ENCODE measurements around the gene DNMT3L. TPM values are rescaled to one million over a fixed set of nuclear protein-coding genes. Genes with fewer than 3 reads are reported as not detected.

DNMT3L gene
- total RNA-seq, 4 donors from 2014 or later = not detected

DNA sequence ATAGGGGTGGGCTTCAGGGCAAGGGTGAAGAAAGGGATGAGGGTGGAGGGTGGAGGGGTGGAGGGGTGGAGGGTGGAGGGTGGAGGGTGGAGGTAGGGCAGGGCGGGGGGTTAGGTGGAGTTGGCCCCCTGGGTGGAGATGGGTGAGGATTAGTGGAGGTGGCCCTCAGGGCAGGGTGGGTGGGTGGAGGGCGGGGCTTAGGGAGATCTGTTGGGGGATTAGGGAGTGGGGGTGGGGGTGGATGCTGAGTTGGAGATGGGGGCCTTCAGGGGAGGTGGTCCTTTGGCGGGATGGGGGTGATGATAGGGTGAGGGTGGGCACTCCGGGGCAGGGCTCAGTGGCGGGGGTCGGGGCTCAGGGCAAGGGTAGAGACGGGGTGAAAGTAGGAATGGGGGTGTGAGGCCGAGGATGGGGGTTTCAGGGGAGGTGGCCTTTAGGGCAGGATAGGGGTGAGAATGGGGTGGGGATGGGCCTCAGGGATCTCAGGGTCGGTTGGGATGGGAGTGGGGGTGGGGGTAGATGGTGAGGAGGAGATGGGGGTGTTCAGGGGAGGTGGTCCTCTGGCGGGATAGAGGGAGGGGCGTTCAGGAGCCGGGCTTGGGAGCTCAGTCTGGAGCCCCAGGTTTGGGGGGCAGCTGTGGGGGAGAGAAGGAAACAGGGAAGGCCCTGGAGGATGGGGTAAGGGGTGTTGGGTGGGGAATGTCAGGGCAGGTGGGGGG lies 800 bp upstream of the DNMT3L start:
- no peaks in the 10 kb centered on the region for H3K4me1 ChIP-seq

DNA sequence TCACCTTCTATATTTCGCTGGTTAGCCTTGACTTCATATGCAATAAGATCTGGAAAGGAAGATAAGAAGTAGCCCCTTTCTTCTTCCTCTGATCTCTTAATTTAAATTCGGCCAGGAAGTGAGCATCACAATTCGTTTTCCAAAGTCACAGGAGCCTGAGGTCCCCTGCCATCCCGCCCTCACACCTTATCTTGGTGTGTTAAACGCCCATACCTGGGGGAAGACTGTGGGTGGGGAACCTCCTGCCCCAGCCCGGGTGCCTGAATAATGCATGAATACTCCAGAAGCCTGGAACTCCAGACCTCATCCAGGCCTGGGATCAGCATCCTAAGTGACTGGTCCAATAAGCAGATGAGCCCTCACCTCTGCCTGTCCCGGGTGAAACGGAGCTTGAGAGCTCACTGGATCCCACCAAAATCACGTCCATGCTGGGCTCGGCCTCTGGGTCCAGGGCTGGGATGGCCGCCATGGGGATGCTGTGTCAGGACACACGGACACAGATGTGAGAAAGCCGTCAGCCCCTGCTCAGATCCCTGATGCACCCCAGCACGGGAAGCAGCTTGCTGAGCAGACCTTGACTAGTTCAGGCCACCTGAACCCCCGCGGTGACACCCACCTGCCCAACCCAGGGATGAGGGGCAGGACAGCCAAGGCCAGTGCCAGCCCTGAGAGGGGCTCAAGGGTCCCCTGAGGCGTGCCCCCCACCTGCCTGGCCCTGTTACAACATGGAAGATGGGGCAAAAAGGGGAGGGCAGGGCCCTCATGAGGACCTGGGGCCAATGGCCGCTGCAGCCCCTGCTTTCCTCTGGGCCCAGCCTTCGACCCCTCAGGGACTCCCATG lies 686 bp downstream of the DNMT3L start:
- H3K4me3 ChIP-seq = no peak overlapping the region
- no peaks in the 10 kb centered on the region for H3K4me1 ChIP-seq
- H3K36me3 ChIP-seq = no peaks in the 10 kb centered on the region
- H3K27me3 ChIP-seq = no peaks in the 10 kb centered on the region
- TF ChIP-seq, protein P1, sequence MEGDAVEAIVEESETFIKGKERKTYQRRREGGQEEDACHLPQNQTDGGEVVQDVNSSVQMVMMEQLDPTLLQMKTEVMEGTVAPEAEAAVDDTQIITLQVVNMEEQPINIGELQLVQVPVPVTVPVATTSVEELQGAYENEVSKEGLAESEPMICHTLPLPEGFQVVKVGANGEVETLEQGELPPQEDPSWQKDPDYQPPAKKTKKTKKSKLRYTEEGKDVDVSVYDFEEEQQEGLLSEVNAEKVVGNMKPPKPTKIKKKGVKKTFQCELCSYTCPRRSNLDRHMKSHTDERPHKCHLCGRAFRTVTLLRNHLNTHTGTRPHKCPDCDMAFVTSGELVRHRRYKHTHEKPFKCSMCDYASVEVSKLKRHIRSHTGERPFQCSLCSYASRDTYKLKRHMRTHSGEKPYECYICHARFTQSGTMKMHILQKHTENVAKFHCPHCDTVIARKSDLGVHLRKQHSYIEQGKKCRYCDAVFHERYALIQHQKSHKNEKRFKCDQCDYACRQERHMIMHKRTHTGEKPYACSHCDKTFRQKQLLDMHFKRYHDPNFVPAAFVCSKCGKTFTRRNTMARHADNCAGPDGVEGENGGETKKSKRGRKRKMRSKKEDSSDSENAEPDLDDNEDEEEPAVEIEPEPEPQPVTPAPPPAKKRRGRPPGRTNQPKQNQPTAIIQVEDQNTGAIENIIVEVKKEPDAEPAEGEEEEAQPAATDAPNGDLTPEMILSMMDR (IDR thresholded peaks at IDR 0.05) = no peak
- TF ChIP-seq POLR2A (IDR thresholded peaks at IDR 0.05) = no peak
- no peak overlapping the region for H3K27ac ChIP-seq
- no peak for DNase-seq
- H3K9me3 ChIP-seq = no peaks in the 10 kb centered on the region

More for the DNA sequence above, 800 bp upstream of the DNMT3L start:
- TF ChIP-seq, protein P1 (IDR thresholded peaks at IDR 0.05) = no peak
- Histone ChIP-seq H3K36me3 (no peaks in the 10 kb centered on the region), H3K9me3 (no peaks in the 10 kb centered on the region), H3K27me3 (no peaks in the 10 kb centered on the region), H3K4me3 (no peak overlapping the region), H3K27ac (no peak overlapping the region)
- DNase-seq = no peak

DNA sequence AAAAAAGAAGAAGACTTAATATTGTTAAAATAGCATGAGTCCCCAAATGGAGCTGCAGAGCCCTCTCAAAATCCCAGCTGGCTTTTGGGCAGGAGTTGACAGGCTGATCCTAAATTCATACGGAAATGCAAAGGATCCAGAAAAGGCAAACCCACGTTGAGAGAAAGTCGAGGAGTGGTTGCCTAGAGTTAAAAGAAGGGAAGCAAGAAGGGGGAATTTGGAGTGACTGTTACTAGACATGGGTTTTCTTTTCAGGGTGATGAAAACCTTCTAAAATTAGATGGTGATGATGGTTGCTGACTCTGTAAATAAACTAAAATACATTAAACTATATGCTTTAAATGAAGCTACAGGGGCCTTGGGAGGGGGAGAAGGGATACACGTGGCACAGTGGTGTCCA lies 1.6 kb downstream of the DNMT3L start:
- TF ChIP-seq, protein P1 (IDR thresholded peaks at IDR 0.05) = no peak
- no peak for TF ChIP-seq POLR2A (IDR thresholded peaks at IDR 0.05)
- Histone ChIP-seq H3K27me3 (no peaks in the 10 kb centered on the region), H3K36me3 (no peaks in the 10 kb centered on the region), H3K4me1 (no peaks in the 10 kb centered on the region), H3K4me3 (no peak overlapping the region), H3K27ac (no peak overlapping the region), H3K9me3 (no peaks in the 10 kb centered on the region)
- DNase-seq = no peak

DNA sequence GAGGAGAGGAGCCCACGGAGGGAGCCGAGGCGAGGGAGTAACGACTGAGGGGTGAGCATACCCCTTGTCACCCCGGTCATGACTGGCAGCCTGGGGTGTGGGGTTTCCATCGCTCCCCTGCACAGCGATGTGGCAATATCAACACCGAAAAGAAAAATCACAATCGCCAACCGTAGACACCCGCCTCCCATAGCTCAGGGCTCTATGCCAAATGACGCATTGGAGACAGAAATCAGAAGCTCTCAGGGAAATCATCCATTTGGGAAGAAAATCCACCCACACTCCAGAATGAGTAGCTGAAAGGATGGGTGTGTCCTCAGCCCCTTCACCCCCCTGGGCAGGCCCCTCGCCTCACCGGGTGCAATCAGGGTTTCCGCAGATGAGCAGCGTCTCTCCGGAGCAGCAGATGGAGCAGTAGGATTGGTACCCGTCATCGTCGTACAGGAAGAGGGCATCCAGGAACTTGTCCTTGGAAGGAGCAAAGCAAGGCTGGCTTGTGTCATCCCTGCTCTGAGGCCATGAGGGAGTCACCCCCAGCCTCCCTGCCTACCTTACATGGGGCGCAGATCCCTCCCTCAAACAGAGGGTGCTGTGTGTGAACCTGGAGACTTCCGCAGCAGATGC lies 2.5 kb downstream of the DNMT3L start:
- DNase-seq = no peak
- Histone ChIP-seq H3K4me3 (no peak overlapping the region), H3K27ac (no peak overlapping the region), H3K9me3 (no peaks in the 10 kb centered on the region), H3K36me3 (no peaks in the 10 kb centered on the region), H3K27me3 (no peaks in the 10 kb centered on the region), H3K4me1 (no peaks in the 10 kb centered on the region)
- TF ChIP-seq, protein P1 (IDR thresholded peaks at IDR 0.05) = no peak
- no peak for TF ChIP-seq POLR2A (IDR thresholded peaks at IDR 0.05)

DNA sequence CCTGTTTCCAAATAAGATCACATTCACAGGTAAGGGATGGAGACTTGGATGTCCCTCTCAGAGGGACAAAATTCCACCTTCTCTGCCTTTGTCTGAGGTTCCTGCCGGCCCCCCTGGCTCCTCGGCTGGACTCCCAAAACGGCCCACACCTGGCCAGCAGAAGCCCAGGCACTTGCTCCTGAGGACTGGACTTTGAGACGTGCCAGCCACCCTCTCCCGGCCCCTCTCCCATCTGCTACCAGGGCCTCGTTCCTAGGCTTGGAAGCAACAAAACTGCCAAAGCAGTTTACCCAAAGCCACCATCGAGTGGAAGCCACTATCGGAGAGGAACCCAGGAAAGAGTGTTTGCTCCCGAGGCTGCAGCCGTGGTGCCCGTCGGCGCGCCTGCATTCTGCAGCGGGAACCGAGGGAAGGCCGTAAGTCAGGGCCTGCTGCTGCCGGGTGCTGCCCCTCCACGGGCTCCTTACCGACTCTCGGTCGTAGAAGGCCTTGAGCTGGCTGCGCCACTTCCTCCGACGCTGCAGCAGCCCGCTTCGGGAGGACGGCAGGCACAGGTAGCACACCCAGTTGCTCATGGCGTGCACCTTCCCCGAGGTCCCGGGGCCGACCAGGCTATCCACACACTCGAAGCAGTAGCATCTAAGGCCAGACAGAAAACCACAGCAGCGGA lies 3.5 kb downstream of the DNMT3L start:
- DNase-seq = peak in 1 of 3 donors; percentile 16
- no peaks in the 10 kb centered on the region for H3K27me3 ChIP-seq
- TF ChIP-seq, protein P1 (IDR thresholded peaks at IDR 0.05) = no peak
- no peak for TF ChIP-seq POLR2A (IDR thresholded peaks at IDR 0.05)
- H3K27ac ChIP-seq = no peak overlapping the region
- H3K9me3 ChIP-seq = no peaks in the 10 kb centered on the region
- H3K4me3 ChIP-seq = no peak overlapping the region
- no peaks in the 10 kb centered on the region for H3K4me1 ChIP-seq
- H3K36me3 ChIP-seq = no peaks in the 10 kb centered on the region

Data from Peyer's patch (tissue), 4 donors.